ENCODE measurements around the gene LRRC18.

LRRC18 gene

GRCh38 chr10:48880016-48880705, 59.5 kb downstream of the LRRC18 start:
- no peak for TF ChIP-seq TAF1 (IDR thresholded peaks at IDR 0.05; ENCODE audit: borderline replicate concordance, insufficient read depth, low read length)
- TF ChIP-seq POLR2AphosphoS5 (IDR thresholded peaks at IDR 0.05; ENCODE audit: low read depth, low read length), result no peak
- no peak for TF ChIP-seq SIN3A (IDR thresholded peaks at IDR 0.05; ENCODE audit: borderline replicate concordance, insufficient read depth, low read length)
- TF ChIP-seq FOXP2 (optimal IDR thresholded peaks at IDR 0.05; ENCODE audit: borderline replicate concordance, extremely low read depth, extremely low read length, insufficient read depth), result no peak
- no peak for TF ChIP-seq REST (IDR thresholded peaks at IDR 0.05; ENCODE audit: insufficient read depth in 1 of 2, low read depth in 2 of 2, low read length in 2 of 2)

GRCh38 chr10:48879451-48879850, 60.2 kb downstream of the LRRC18 start:
- TF ChIP-seq POLR2AphosphoS5 (IDR thresholded peaks at IDR 0.05; ENCODE audit: low read depth, low read length) (no peak), REST (IDR thresholded peaks at IDR 0.05; ENCODE audit: insufficient read depth in 1 of 2, low read depth in 2 of 2, low read length in 2 of 2) (no peak), TAF1 (IDR thresholded peaks at IDR 0.05; ENCODE audit: borderline replicate concordance, insufficient read depth, low read length) (no peak), FOXP2 (optimal IDR thresholded peaks at IDR 0.05; ENCODE audit: borderline replicate concordance, extremely low read depth, extremely low read length, insufficient read depth) (no peak)

GRCh38 chr10:48878091-48878490, 61.5 kb downstream of the LRRC18 start:
- TF ChIP-seq POLR2AphosphoS5 (IDR thresholded peaks at IDR 0.05; ENCODE audit: low read depth, low read length) (no peak), SIN3A (IDR thresholded peaks at IDR 0.05; ENCODE audit: borderline replicate concordance, insufficient read depth, low read length) (no peak), TAF1 (IDR thresholded peaks at IDR 0.05; ENCODE audit: borderline replicate concordance, insufficient read depth, low read length) (no peak), REST (IDR thresholded peaks at IDR 0.05; ENCODE audit: insufficient read depth in 1 of 2, low read depth in 2 of 2, low read length in 2 of 2) (no peak), FOXP2 (optimal IDR thresholded peaks at IDR 0.05; ENCODE audit: borderline replicate concordance, extremely low read depth, extremely low read length, insufficient read depth) (no peak)

- TF ChIP-seq TAF1 (IDR thresholded peaks at IDR 0.05; ENCODE audit: borderline replicate concordance, insufficient read depth, low read length), result no peak
- no peak for TF ChIP-seq SIN3A (IDR thresholded peaks at IDR 0.05; ENCODE audit: borderline replicate concordance, insufficient read depth, low read length)
- TF ChIP-seq POLR2AphosphoS5 (IDR thresholded peaks at IDR 0.05; ENCODE audit: low read depth, low read length), result no peak
- no peak for TF ChIP-seq REST (IDR thresholded peaks at IDR 0.05; ENCODE audit: insufficient read depth in 1 of 2, low read depth in 2 of 2, low read length in 2 of 2)
- TF ChIP-seq FOXP2 (optimal IDR thresholded peaks at IDR 0.05; ENCODE audit: borderline replicate concordance, extremely low read depth, extremely low read length, insufficient read depth), result no peak
Measured at GRCh38 chr10:48872234-48872633, 67.4 kb downstream of the LRRC18 start.

All from PFSK-1 (cell line).